Tibial nerve (tissue), 4 donors: ENCODE data around the gene SHISA4.
A peak's percentile ranks its signal among the peaks of the same experiment; 100 is the strongest.

ENCODE experiments used
- EP300 ChIP-seq, 2 donors: sonication (generic); formaldehyde crosslinking; IDR thresholded peaks; one replicate each; pipeline ENCODE4 v1.6.1; 2017; ENCODE audit warnings: antibody characterized with exemption in 2 of 2, mild to moderate bottlenecking in 1 of 2
- POLR2A ChIP-seq, 2 donors: fragments of 450-650 bp; IDR thresholded peaks; one replicate each; pipeline ENCODE4 v1.6.1; 2017; ENCODE audit warnings: antibody characterized with exemption in 2 of 2, mild to moderate bottlenecking in 2 of 2, moderate library complexity in 2 of 2
- TF ChIP-seq, protein P1 (sequence below), 5 experiments: fragments of 200-600 bp in 3 of 5; fragments of 450-650 bp in 2 of 5; sonication (generic) in 3 of 5; IDR thresholded peaks; one replicate each; pipeline ENCODE4 v1.5.1; 2016 to 2019; ENCODE audit warnings: antibody characterized with exemption in 5 of 5, mild to moderate bottlenecking in 3 of 5, moderate library complexity in 2 of 5

DNA sequence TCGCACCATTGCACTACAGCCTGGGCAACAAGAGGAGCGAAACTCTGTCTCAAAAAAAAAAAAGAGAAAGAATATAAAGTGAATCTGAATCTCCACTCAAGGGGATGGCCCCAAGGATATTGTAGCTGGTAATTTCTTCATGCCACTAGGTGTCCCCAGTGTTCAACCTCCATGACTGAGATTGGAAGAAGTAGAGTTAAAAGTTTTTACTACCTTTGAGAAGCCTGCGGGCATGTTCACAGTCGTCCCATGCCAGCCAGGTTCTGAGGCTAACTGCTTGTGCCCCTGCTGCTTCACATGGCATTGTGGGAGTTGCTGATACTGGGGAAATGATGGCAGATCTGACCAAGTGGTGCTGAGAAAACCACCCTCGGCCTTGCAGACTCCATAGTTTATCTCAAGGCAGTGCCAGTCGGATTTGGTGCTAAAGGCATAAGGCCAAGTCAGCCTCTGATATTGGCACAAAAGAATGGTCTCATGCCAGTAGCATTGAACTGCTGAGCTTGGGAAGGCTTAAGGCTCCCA, 10.8 kb upstream of the SHISA4 start:
- TF ChIP-seq, protein P1, sequence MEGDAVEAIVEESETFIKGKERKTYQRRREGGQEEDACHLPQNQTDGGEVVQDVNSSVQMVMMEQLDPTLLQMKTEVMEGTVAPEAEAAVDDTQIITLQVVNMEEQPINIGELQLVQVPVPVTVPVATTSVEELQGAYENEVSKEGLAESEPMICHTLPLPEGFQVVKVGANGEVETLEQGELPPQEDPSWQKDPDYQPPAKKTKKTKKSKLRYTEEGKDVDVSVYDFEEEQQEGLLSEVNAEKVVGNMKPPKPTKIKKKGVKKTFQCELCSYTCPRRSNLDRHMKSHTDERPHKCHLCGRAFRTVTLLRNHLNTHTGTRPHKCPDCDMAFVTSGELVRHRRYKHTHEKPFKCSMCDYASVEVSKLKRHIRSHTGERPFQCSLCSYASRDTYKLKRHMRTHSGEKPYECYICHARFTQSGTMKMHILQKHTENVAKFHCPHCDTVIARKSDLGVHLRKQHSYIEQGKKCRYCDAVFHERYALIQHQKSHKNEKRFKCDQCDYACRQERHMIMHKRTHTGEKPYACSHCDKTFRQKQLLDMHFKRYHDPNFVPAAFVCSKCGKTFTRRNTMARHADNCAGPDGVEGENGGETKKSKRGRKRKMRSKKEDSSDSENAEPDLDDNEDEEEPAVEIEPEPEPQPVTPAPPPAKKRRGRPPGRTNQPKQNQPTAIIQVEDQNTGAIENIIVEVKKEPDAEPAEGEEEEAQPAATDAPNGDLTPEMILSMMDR (IDR thresholded peaks at IDR 0.05) = peak; percentile 54 to 76 (median 57)
- TF ChIP-seq POLR2A (IDR thresholded peaks at IDR 0.05) (no peak), EP300 (IDR thresholded peaks at IDR 0.05) (peak in 1 of 2 donors; percentile 34)
